GM19397 (cell line): ENCODE measurements around the gene ITGA1.

Experiments used
- ATAC-seq: cut with Tn5 transposase; IDR thresholded peaks from one replicate; pipeline ENCODE4 v1.9.1; 2021; ENCODE audit warnings: mild to moderate bottlenecking, moderate library complexity; ENCODE audit not compliant: unreplicated experiment

ITGA1 gene

GRCh38 chr5:52989781-52990527 is 202.2 kb downstream of the ITGA1 start:
- ATAC-seq = no peak

DNA sequence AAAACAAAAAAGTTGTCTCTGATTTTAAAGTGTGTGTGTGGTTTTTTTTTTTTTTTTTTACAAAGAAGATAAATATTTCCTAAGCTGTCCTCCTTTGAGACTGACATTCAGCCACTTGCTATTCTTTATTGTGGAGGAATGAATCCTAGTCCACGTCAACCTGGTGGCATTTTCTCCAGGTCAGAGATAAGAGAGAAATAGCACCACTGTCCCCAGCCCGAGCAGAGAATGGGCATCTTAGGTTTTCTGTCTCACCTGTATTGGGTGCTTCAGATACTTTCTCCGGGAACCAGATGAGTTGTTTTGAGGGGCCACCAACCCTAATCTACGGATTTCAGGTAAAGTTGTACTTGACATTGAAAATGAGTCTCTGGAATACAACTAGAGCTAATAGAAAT is 202.8 kb downstream of the ITGA1 start:
- no peak for ATAC-seq

DNA sequence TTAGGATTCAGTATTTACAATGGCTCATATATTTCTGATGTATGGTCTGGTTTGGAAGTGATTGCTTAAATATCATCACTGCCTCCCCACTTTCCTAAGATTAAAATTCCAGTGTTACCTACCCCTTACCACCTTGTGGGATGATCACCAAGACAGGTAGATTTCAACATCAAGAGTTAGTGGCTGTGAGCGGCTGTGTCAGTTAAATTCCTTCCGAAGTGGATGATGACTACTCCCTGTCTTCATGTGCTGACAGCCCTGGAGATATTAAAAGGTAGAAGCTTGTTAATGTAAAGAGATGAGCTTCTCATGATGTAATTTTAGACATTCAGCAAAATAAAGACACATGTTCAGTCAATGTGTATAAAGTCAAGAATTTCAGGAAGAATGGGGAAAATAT is 205.7 kb downstream of the ITGA1 start:
- no peak for ATAC-seq

DNA sequence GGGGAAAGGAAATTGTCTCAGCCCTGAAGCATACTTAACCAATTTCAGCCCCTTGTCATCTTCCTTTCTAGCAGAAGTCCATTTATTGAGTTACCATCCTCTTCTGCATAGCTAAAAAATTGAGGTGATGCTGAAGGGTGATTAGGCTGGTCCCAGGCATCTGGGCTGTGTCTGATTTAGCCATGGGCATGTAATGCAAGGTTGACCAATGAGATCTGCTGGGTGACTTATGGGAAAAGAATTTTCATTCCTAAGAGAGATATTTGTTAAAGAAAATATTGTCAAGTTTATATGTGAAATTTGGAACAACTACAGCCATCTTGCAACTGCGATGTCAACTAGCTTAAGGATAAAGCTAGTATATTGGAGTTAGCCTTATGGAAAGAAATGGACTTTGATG is 206.6 kb downstream of the ITGA1 start:
- ATAC-seq = no peak

GRCh38 chr5:52995095-52995494 is 207.4 kb downstream of the ITGA1 start:
- no peak for ATAC-seq

DNA sequence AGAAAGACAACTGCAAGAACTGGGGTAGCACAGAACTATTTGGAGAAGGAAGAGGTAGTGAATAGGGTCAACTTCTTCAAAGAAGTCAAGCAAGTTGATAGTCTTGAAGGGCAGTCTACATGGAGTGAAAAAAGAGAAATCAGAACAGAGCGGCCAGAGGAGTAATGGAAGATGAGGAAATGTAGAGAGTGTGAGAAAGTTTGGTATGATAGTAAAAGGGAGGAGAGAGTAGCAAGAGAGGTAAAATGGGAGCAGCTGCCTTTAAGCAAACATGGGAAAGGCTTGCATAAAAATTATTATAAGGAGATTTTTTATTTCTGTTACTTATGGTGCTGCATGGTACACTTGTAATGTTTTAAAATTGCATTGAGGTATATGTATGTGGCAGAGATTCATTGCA is 208.2 kb downstream of the ITGA1 start:
- ATAC-seq = no peak

GRCh38 chr5:52996979-52997378 is 209.3 kb downstream of the ITGA1 start:
- ATAC-seq = no peak

- ATAC-seq = no peak
Measured at GRCh38 chr5:52997424-52997823, 209.7 kb downstream of the ITGA1 start.

DNA sequence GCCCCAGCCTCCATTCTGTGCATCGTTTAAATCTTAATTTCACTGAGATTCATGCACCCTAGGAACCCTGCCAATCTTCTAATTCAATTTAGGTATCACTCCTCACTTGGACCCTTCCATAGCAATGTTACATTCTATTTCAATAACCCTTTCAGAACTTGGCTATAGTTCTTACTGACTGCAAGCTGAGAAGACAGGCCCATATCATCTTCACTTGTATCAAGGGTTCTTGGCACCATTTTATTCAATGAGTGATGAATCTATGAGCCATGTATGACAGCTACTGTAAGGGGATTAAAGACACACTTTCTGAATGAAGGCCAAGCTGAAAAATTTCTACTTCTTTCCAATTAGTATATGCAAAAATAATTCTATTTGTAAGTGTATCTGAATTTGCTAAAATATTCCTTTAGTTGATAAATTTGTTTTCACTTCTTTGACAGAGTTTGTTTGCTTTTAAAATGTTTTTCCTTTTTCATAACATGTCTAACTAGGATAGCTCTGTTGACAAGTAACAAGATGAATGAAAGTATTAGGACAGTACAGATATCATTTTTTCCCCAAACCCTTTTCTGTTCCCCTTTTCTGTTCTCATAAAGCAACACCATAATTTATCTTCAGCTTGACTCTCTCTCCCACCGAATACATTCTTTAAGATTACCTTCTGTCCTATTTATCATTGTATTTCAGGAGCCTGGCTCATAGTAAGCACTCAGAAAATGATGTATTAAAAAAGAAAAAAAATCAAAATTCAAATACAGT is 211.0 kb downstream of the ITGA1 start:
- no peak for ATAC-seq

- ATAC-seq = no peak
Measured at GRCh38 chr5:52999344-52999949, 211.7 kb downstream of the ITGA1 start.

GRCh38 chr5:53001541-53001940 is 213.8 kb downstream of the ITGA1 start:
- no peak for ATAC-seq

GRCh38 chr5:53002491-53002890 is 214.8 kb downstream of the ITGA1 start:
- no peak for ATAC-seq

- no peak for ATAC-seq
Measured at GRCh38 chr5:53003144-53003543, 215.4 kb downstream of the ITGA1 start.

DNA sequence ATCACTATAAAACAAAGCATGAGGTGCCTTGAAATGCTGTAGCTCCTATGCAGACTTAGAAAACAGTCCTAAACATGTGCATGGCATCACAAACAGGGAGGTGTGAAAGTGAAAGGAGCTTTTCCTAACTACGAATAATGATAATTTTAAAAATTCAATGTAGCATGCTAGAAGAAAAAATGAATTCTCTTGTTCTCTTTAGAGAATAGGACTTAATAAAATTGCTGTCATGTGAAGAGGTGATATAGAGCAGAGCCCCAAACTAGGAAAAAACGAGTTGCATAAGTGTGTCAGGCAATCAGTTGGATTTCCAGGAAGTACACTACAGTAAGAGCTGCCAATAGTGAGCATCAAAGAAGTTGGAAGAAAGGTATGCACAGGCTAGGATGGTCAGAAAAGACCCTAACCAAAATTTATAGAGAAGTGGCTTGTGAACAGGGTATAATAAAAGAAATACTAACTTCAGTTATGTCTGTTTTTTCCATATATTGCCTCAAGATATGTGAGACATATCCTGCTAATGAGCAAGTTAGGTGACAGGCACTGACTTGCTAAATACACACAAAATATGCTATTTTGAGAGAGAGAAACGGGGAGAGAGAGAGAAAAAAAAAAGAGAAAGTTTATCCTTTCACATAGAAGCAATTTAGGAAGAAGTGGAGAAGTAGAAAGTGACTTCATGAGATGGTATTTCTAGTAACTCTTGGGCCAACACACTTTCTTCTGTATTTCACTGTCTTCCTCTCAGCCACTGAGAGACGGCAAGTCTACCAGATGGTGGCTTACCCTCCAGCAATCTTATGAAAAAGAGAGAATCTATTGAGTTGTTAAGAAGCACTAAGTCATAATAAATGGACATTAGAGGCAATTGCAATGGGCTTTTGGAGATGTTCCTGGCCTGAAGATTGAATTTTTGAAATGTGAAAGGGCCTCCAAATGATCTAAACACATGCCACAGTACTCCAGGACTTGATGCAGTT is 219.5 kb downstream of the ITGA1 start:
- ATAC-seq = no peak

DNA sequence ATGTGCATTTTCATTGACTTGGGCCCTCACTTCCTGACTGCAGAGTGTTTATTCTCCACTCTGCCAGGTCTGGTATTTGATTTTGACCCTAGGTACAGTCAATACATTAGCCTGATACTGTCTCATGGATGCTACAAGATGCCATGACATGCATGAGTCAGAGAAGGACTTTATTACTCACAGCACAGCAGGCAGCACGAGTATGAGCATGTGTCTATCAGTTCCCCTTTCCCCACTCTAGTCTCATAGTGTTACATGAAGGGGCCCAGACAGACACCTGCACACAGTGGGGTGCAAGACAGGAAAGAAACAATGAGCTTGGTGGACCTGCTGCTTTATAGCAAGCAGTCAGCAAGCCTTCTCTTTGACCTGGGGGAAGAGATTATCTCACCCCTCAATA is 221.0 kb downstream of the ITGA1 start:
- ATAC-seq = peak; percentile 84
